Measurements from ENCODE around the gene CDH11. TPM values are rescaled to one million over a fixed set of nuclear protein-coding genes. Genes with fewer than 3 reads are reported as not detected.

The CDH11 gene
- total and polyA plus RNA-seq, 2 of the 4 experiments (the other 2 are of a cell fraction): 266 to 601 TPM

GRCh38 chr16:65062736-65063583, 58.9 kb downstream of the CDH11 start:
- Histone ChIP-seq H3K4me2 (ENCODE audit: low read depth, low read length) (peak overlapping the region; percentile 35; the same call in 1 of the 2 replicates), H4K91ac (ENCODE audit: insufficient read depth, low read depth, low read length) (no peak overlapping the region), H3K27me3 (ENCODE audit: control insufficient read depth, insufficient read depth, low read length) (no peaks in the 10 kb centered on the region), H4K8ac (ENCODE audit: low read depth in 2 of 2, low read length in 2 of 2) (no peak overlapping the region), H3K14ac (replicated peaks; ENCODE audit: low read depth, low read length) (no peak overlapping the region), H3K56ac (ENCODE audit: extremely low read depth, insufficient read depth, low read length) (no peak overlapping the region), H2BK120ac (ENCODE audit: low read depth, low read length) (no peak overlapping the region), H3K23ac (ENCODE audit: low read depth, low read length) (0 out of 2 replicates have a peak overlapping the region, but pooled peaks have one; percentile 33), H3K36me3 (ENCODE audit: control insufficient read depth, insufficient read depth, low read length) (peaks cover 10% of the 10 kb centered on the region), H3K18ac (ENCODE audit: low read depth, low read length) (peak overlapping the region; percentile 40; the same call in 1 of the 2 replicates), H2AK9ac (replicated peaks; ENCODE audit: low read depth, low read length, poor library complexity) (no peak overlapping the region), H3K4me3 (ENCODE audit: insufficient read depth, low read depth, low read length) (no peak overlapping the region), H3K4me1 (ENCODE audit: control insufficient read depth, insufficient read depth, low read length) (peaks cover 19% of the 10 kb centered on the region), H2BK5ac (ENCODE audit: low read depth, low read length, poor library complexity, severe bottlenecking) (peak overlapping the region; percentile 35), H4K5ac (ENCODE audit: low read depth, low read length) (no peak overlapping the region), H3K9ac (ENCODE audit: low read depth, low read length) (no peak overlapping the region; the same call in 1 of the 2 replicates), H2AFZ (replicated peaks; ENCODE audit: low read length, poor library complexity) (no peak overlapping the region), H3K9me3 (ENCODE audit: control insufficient read depth, insufficient read depth, low read length) (no peaks in the 10 kb centered on the region), H2BK20ac (ENCODE audit: low read depth, low read length) (no peak overlapping the region), H3K79me1 (ENCODE audit: low read depth in 1 of 2, low read length in 2 of 2) (peaks cover 35 to 87% of the 10 kb centered on the region in 2 experiments), H3K9me1 (ENCODE audit: insufficient read depth, low read length) (peaks cover 23% of the 10 kb centered on the region), H2AK5ac (ENCODE audit: low read depth, low read length) (0 out of 2 replicates have a peak overlapping the region, but pooled peaks have one; percentile 31), H3K4ac (ENCODE audit: low read depth, low read length) (no peak overlapping the region), H3K27ac (ENCODE audit: insufficient read depth, low read length) (no peak overlapping the region), H2BK15ac (ENCODE audit: low read depth, low read length) (no peak overlapping the region), H4K20me1 (ENCODE audit: insufficient read depth, low read length) (peaks cover 72% of the 10 kb centered on the region)
- BruUV-seq (replicated peaks): no TSS peak
- ChIA-PET POLR2A (ENCODE audit: unreplicated experiment) (no interaction called here), CTCF (no interaction called here)
- in situ Hi-C loops (cut with MboI; ENCODE audit: low sequenced_read_pairs): no loop called here
- ATAC-seq (ENCODE audit: low read depth): peak; percentile 46
- intact Hi-C loops (cut with micrococcal nuclease): no loop called here
- TF ChIP-seq CTCF (conservative IDR thresholded peaks at IDR 0.05; ENCODE audit: low read depth, low read length): 0 out of 2 replicates have a peak, but pooled peaks have one; percentile 18
- TF ChIP-seq RAD21 (IDR thresholded peaks at IDR 0.05; ENCODE audit: low read length): peak; percentile 22; the same call in 1 of the 2 replicates
- no peak for TF ChIP-seq POLR2A (IDR thresholded peaks at IDR 0.05; ENCODE audit: low read depth, low read length)
- dilution Hi-C loops (cut with HindIII; ENCODE audit: low sequenced_read_pairs, unreplicated experiment): no loop called here
- WGBS, 2 experiments (ENCODE audit: extremely low coverage in 2 of 2, insufficient read length in 1 of 2): no CpG with 5 or more reads among the region's 8 CpGs
- peak; percentile 53 for DNase-seq
